Hepatocyte (in vitro differentiated cells): Measurements from ENCODE around the gene HEMK1. TPM values are rescaled to one million over a fixed set of nuclear protein-coding genes. Genes with fewer than 3 reads are reported as not detected.

Experiments used
- DNase-seq: peaks from one replicate; pipeline ENCODE4 v3.0.0-alpha.2; 2016; ENCODE audit warnings: low spot score
- H2AFZ ChIP-seq: fragments of 200-600 bp; sonication (generic); 2 replicates; pipeline ENCODE4 v1.6.0; 2016; ENCODE audit warnings: antibody characterized with exemption, mild to moderate bottlenecking
- H3K27ac ChIP-seq: fragments of 200-600 bp; sonication (generic); 2 replicates; pipeline ENCODE4 v1.5.1; 2016; ENCODE audit warnings: mild to moderate bottlenecking
- H3K27me3 ChIP-seq: fragments of 200-600 bp; sonication (generic); 2 replicates; pipeline ENCODE4 v1.6.1; 2016
- H3K36me3 ChIP-seq: fragments of 200-600 bp; sonication (generic); replicated peaks from 2 replicates; pipeline ENCODE4 v1.5.1; 2016; ENCODE audit warnings: low read depth; ENCODE audit not compliant: insufficient read depth
- H3K4me1 ChIP-seq: fragments of 200-600 bp; sonication (generic); 2 replicates; pipeline ENCODE4 v1.5.1; 2016; ENCODE audit warnings: mild to moderate bottlenecking, moderate library complexity; ENCODE audit not compliant: insufficient read depth
- H3K4me2 ChIP-seq: fragments of 200-600 bp; sonication (generic); 2 replicates; pipeline ENCODE4 v1.6.0; 2016
- H3K4me3 ChIP-seq: fragments of 200-600 bp; sonication (generic); 2 replicates; pipeline ENCODE4 v1.5.1; 2016; ENCODE audit warnings: mild to moderate bottlenecking
- H3K79me2 ChIP-seq: fragments of 200-600 bp; sonication (generic); 2 replicates; pipeline ENCODE4 v1.6.0; 2017; ENCODE audit warnings: mild to moderate bottlenecking
- H3K9me2 ChIP-seq: fragments of 200-600 bp; sonication (generic); replicated peaks from 2 replicates; pipeline ENCODE4 v1.6.0; 2017; ENCODE audit warnings: mild to moderate bottlenecking; ENCODE audit not compliant: insufficient read depth
- H3K9me3 ChIP-seq: fragments of 200-600 bp; sonication (generic); 2 replicates; pipeline ENCODE4 v1.5.1; 2016; ENCODE audit warnings: low read depth, mild to moderate bottlenecking
- H4K20me1 ChIP-seq: fragments of 200-600 bp; sonication (generic); 2 replicates; pipeline ENCODE4 v1.6.0; 2016; ENCODE audit warnings: mild to moderate bottlenecking; ENCODE audit not compliant: insufficient read depth, poor library complexity, severe bottlenecking
- CTCF ChIP-seq: fragments of 200-600 bp; sonication (generic); IDR thresholded peaks from 2 replicates; pipeline ENCODE4 v1.5.1; 2016; ENCODE audit warnings: antibody characterized with exemption, mild to moderate bottlenecking; ENCODE audit not compliant: poor library complexity
- EZH2 ChIP-seq: fragments of 200-600 bp; sonication (generic); IDR thresholded peaks from 2 replicates; pipeline ENCODE4 v1.6.1; 2016; ENCODE audit warnings: antibody characterized with exemption, mild to moderate bottlenecking, borderline replicate concordance
- EZH2phosphoT487 ChIP-seq: fragments of 200-600 bp; sonication (generic); IDR thresholded peaks from one replicate; pipeline ENCODE4 v1.6.1; 2018; ENCODE audit warnings: antibody characterized with exemption, mild to moderate bottlenecking, low read depth, moderate library complexity; ENCODE audit not compliant: unreplicated experiment, severe bottlenecking
- WGBS: methylation state at CpG from one replicate; pipeline ENCODE4 v1.1.6; 2016; ENCODE audit warnings: low lambda C conversion rate; ENCODE audit errors: missing lambda C conversion rate; 5-methylcytosine and 5-hydroxymethylcytosine counted together
- polyA plus RNA-seq: library from polyadenylated mRNA; unstranded; fragments of >200 nt; fragmentation: Nextera tagmentation; extraction: Ambion mirVana; gene quantifications from 2 replicates; pipeline ENCODE4 v1.2.1, GENCODE V29; 2016
- total RNA-seq: library from RNA; depleted of rRNA; stranded (reverse); fragments of >200 nt; gene quantifications from 2 replicates; pipeline ENCODE4 v1.2.3, GENCODE V29; 2014

Gene HEMK1
- total and polyA plus RNA-seq, 2 experiments from 2014 or later = 18.6 to 27.2 TPM

GRCh38 chr3:50623840-50624474 lies 54.6 kb downstream of the HEMK1 start:
- no peak for DNase-seq
- Histone ChIP-seq H3K9me2 (no peaks in the 10 kb centered on the region), H3K27ac (no peak overlapping the region), H3K4me2 (no peak overlapping the region), H3K4me3 (no peak overlapping the region), H2AFZ (no peak overlapping the region), H3K36me3 (no peaks in the 10 kb centered on the region), H3K79me2 (peaks cover 35% of the 10 kb centered on the region), H3K9me3 (no peaks in the 10 kb centered on the region), H3K4me1 (peaks cover 3% of the 10 kb centered on the region), H4K20me1 (peaks cover 3% of the 10 kb centered on the region), H3K27me3 (no peaks in the 10 kb centered on the region)
- TF ChIP-seq EZH2phosphoT487 (no peak), CTCF (no peak)
- 86% methylated on average over 6 of the region's 6 CpGs for WGBS

GRCh38 chr3:50624634-50625033 lies 55.3 kb downstream of the HEMK1 start:
- no peak overlapping the region for H2AFZ ChIP-seq
- H3K27ac ChIP-seq = no peak overlapping the region
- H3K9me3 ChIP-seq = no peaks in the 10 kb centered on the region
- 80% methylated on average over 2 of the region's 2 CpGs for WGBS
- H3K4me2 ChIP-seq = no peak overlapping the region
- no peaks in the 10 kb centered on the region for H3K4me1 ChIP-seq
- H3K27me3 ChIP-seq = no peaks in the 10 kb centered on the region
- H4K20me1 ChIP-seq = peaks cover 3% of the 10 kb centered on the region
- H3K36me3 ChIP-seq = no peaks in the 10 kb centered on the region
- no peak for DNase-seq
- H3K4me3 ChIP-seq = no peak overlapping the region
- TF ChIP-seq CTCF (no peak), EZH2phosphoT487 (no peak), EZH2 (no peak)
- H3K9me2 ChIP-seq = no peaks in the 10 kb centered on the region
- peaks cover 32% of the 10 kb centered on the region for H3K79me2 ChIP-seq

GRCh38 chr3:50625231-50626182 lies 56.2 kb downstream of the HEMK1 start:
- no peaks in the 10 kb centered on the region for H3K9me3 ChIP-seq
- WGBS = 75% methylated on average over 16 of the region's 18 CpGs
- DNase-seq = no peak

More at GRCh38 chr3:50625231-50626182, 56.2 kb downstream of the HEMK1 start:
- no peak overlapping the region for H2AFZ ChIP-seq
- H3K9me2 ChIP-seq = no peaks in the 10 kb centered on the region
- H3K4me2 ChIP-seq = no peak overlapping the region
- peaks cover 7% of the 10 kb centered on the region for H4K20me1 ChIP-seq
- H3K36me3 ChIP-seq = no peaks in the 10 kb centered on the region
- no peak overlapping the region for H3K4me3 ChIP-seq
- no peak overlapping the region for H3K27ac ChIP-seq
- no peaks in the 10 kb centered on the region for H3K4me1 ChIP-seq
- TF ChIP-seq EZH2 (no peak), CTCF (no peak), EZH2phosphoT487 (no peak)
- H3K27me3 ChIP-seq = no peaks in the 10 kb centered on the region
- H3K79me2 ChIP-seq = peaks cover 33% of the 10 kb centered on the region
